ENCODE results near the gene TMEM267.

Gene TMEM267

DNA sequence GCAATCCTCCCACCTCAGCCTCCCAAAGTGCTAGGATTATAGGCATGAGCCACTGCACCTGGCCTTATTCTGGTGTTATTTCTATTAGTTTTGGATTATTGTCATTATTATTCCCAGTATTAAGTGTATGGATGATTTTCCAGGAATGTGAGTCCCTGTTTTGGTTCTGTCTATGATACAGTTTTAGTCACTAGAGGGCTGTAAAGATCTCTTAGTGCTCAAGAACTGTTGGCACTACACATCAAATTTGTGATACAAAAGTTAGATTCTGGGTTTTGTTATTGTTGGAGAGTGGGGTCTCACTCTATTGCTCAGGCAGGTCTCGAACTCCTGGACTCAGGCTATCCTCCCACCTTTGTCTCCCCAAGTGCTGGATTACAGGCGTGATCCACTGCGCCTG, 83.6 kb downstream of the TMEM267 start:
- H3K9ac ChIP-seq (ENCODE audit: low read length), result no peak overlapping the region
- H3K4me1 ChIP-seq (ENCODE audit: control insufficient read depth, low read depth, low read length), result no peaks in the 10 kb centered on the region
- no peaks in the 10 kb centered on the region for H3K36me3 ChIP-seq (ENCODE audit: control insufficient read depth, low read depth, low read length)
- no peak overlapping the region for H3K27ac ChIP-seq (ENCODE audit: low read length)
- H3K4me3 ChIP-seq (ENCODE audit: low read length), result no peak overlapping the region
- H3K9me3 ChIP-seq (ENCODE audit: control insufficient read depth, low read depth, low read length), result no peaks in the 10 kb centered on the region
- no peaks in the 10 kb centered on the region for H3K27me3 ChIP-seq (ENCODE audit: control insufficient read depth, insufficient read depth, low read length)

DNA sequence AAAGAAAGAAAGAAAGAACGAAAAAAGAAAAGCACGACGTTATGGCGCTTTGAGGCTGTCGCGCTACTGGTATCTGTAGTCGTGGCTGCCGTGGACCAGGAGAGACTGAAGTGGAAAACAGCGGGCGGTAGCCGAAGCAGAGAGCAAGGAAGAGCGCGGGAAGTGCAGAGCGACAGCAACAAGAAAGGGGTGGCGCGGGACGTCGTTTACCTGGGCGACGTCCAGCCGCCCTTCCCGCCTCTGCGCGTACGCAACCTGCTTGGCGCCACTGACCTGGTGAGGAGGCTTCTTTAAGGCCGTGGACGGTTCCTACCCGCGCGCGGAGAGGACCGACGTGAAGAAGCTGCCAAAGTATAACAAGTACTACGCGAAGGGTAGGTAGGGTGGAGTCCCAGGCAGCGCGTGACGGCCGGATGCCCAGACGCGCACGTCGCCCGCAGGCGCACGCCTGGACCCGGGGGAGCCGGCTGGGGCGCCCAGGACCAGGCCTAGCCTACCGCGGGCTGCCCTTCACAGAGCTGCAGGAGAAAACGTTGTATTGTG, 86.8 kb downstream of the TMEM267 start:
- Histone ChIP-seq H3K4me1 (ENCODE audit: control insufficient read depth, low read depth, low read length) (no peaks in the 10 kb centered on the region), H3K9me3 (ENCODE audit: control insufficient read depth, low read depth, low read length) (no peaks in the 10 kb centered on the region), H3K27ac (ENCODE audit: low read length) (no peak overlapping the region), H3K4me3 (ENCODE audit: low read length) (no peak overlapping the region), H3K27me3 (ENCODE audit: control insufficient read depth, insufficient read depth, low read length) (no peaks in the 10 kb centered on the region), H3K36me3 (ENCODE audit: control insufficient read depth, low read depth, low read length) (no peaks in the 10 kb centered on the region), H3K9ac (ENCODE audit: low read length) (no peak overlapping the region)
